Sigmoid colon (tissue), 7 donors: ENCODE measurements around the gene ARVCF. TPM values are rescaled to one million over a fixed set of nuclear protein-coding genes. Genes with fewer than 3 reads are reported as not detected.

ENCODE experiments used
- DNase-seq: peaks from one replicate; pipeline ENCODE4 v3.0.0-alpha.2; 2019
- H3K27ac ChIP-seq, 4 donors: fragments of 200-600 bp; sonication (generic); one replicate each; pipeline ENCODE4 v1.5.1; 2016 to 2019; ENCODE audit warnings: mild to moderate bottlenecking in 1 of 4
- H3K27me3 ChIP-seq, 3 donors: fragments of 200-600 bp; sonication (generic); one replicate each; pipeline ENCODE4 v1.5.1; 2019; ENCODE audit warnings: mild to moderate bottlenecking in 1 of 3
- H3K36me3 ChIP-seq, 4 donors: fragments of 200-600 bp; sonication (generic); one replicate each; pipeline ENCODE4 v1.5.1; 2016 to 2019
- H3K4me1 ChIP-seq, 4 donors: fragments of 200-600 bp; sonication (generic); one replicate each; pipeline ENCODE4 v1.5.1; 2017 to 2019
- H3K4me3 ChIP-seq, 4 donors: fragments of 200-600 bp; sonication (generic); one replicate each; pipeline ENCODE4 v1.5.1; 2017 to 2019; ENCODE audit warnings: mild to moderate bottlenecking in 2 of 4, moderate library complexity in 1 of 4
- H3K9me3 ChIP-seq, 4 donors: fragments of 200-600 bp in 3 of 4; sonication (generic) in 3 of 4; one replicate each; pipeline versions ENCODE4 v1.5.1 to v1.6.1; 2013 to 2019
- CTCF ChIP-seq, 4 experiments: fragments of 450-650 bp in 3 of 4; fragments of 200-600 bp in 1 of 4; IDR thresholded peaks; one replicate each; pipeline ENCODE4 v1.5.1; 2016 to 2019; ENCODE audit warnings: antibody characterized with exemption in 4 of 4, mild to moderate bottlenecking in 3 of 4, moderate library complexity in 2 of 4
- EP300 ChIP-seq, 4 donors: sonication (generic); formaldehyde crosslinking; IDR thresholded peaks; one replicate each; pipeline ENCODE4 v1.6.1; 2017; ENCODE audit warnings: antibody characterized with exemption in 4 of 4
- POLR2A ChIP-seq, 2 donors: fragments of 450-650 bp; IDR thresholded peaks; one replicate each; pipeline ENCODE4 v1.6.1; 2016; ENCODE audit warnings: antibody characterized with exemption in 2 of 2, mild to moderate bottlenecking in 2 of 2, moderate library complexity in 2 of 2
- POLR2AphosphoS5 ChIP-seq, 4 donors: sonication (generic); formaldehyde crosslinking; IDR thresholded peaks; one replicate each; pipeline ENCODE4 v1.6.1; 2017; ENCODE audit warnings: antibody characterized with exemption in 4 of 4
- WGBS, 2 donors: extraction: QIAGEN DNeasy Blood & Tissue Kit; methylation state at CpG; one replicate each; pipeline ENCODE4 v1.1.7; 2013; 5-methylcytosine and 5-hydroxymethylcytosine counted together
- intact Hi-C: fragments of 100-400 bp; cut with DNase I; formaldehyde crosslinking; loops from one replicate; pipeline ENCODE4 v1.15.1; 2023
- polyA plus RNA-seq, 3 donors: library from polyadenylated mRNA; stranded (reverse); fragments of 200-250 nt; gene quantifications; one replicate each; pipeline ENCODE4 v1.2.3, GENCODE V29; 2013
- total RNA-seq, 4 donors: library from RNA; depleted of rRNA; stranded (reverse); fragments of >200 nt; gene quantifications; one replicate each; pipeline ENCODE4 v1.1.0, GENCODE V29; 2016
- donor health status: healthy with polysubstance abuse.
- donor health status: Bipolar disorder and iron deficiency.
- donor health status: healthy.

ARVCF gene
- total and polyA plus RNA-seq, 7 donors: 3.9 to 33.8 (median 14.6) TPM

- DNase-seq: no peak
- Histone ChIP-seq H3K36me3 (peaks cover 0 to 47% (median 11%) of the 10 kb centered on the region in 4 donors), H3K4me1 (peaks cover 0 to 15% (median 11%) of the 10 kb centered on the region in 4 donors), H3K27ac (no peak overlapping the region), H3K9me3 (no peaks in the 10 kb centered on the region), H3K27me3 (no peaks in the 10 kb centered on the region), H3K4me3 (no peak overlapping the region)
- TF ChIP-seq POLR2A (IDR thresholded peaks at IDR 0.05) (no peak), CTCF (IDR thresholded peaks at IDR 0.05) (no peak), EP300 (IDR thresholded peaks at IDR 0.05) (no peak), POLR2AphosphoS5 (IDR thresholded peaks at IDR 0.05) (no peak)
- WGBS, 2 donors: 91 to 92% methylated on average over 16 of the region's 16 CpGs
- intact Hi-C loops: no loop called here
Measured at GRCh38 chr22:20035375-20036083, 18.9 kb upstream of the ARVCF start.

GRCh38 chr22:20034143-20034542, 17.5 kb upstream of the ARVCF start:
- Histone ChIP-seq H3K9me3 (no peaks in the 10 kb centered on the region), H3K4me3 (no peak overlapping the region), H3K4me1 (peaks cover 0 to 15% (median 11%) of the 10 kb centered on the region in 4 donors), H3K27ac (no peak overlapping the region), H3K36me3 (peaks cover 0 to 40% (median 11%) of the 10 kb centered on the region in 4 donors), H3K27me3 (no peaks in the 10 kb centered on the region)
- DNase-seq: no peak
- TF ChIP-seq POLR2AphosphoS5 (IDR thresholded peaks at IDR 0.05): no peak
- TF ChIP-seq EP300 (IDR thresholded peaks at IDR 0.05): no peak
- TF ChIP-seq CTCF (IDR thresholded peaks at IDR 0.05): no peak
- no peak for TF ChIP-seq POLR2A (IDR thresholded peaks at IDR 0.05)
- 74 to 78% methylated on average over 5 of the region's 5 CpGs for WGBS, 2 donors
- intact Hi-C loops: no loop called here

DNA sequence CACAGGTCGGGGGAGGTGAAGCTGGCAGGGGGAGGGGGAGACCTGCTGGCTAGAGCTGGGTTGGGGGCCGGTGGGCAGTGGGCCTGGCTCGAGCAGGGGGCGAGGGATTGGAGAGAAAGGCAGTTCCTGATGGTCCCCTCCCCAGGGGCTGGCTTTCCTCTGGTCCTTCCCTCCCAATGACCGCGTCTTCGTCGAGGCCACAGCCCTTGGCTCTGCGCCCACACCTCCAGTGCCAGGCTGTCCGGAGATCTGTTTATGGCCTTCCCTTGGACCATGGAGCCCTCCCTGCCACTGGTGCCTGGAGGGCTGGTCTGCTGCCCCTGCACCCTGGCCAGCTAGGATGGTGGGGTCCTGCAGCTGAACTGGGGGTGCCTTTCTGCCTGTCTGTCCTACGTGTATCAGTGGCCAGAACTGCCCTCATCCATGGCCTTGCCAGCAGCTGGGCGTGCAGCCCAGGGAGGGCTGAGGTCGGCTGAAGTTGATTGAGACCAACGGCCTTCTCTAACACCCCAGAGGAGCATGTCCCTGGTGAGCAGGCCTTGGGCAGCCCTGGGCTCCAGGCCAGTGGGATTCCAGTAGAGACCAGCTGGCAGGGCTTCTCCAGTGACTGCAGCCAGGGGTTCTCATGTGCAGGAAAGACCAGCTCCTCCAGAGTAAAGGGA, 16.6 kb upstream of the ARVCF start:
- WGBS, 2 donors: 73 to 85% methylated on average over 14 of the region's 14 CpGs
- Histone ChIP-seq H3K9me3 (no peaks in the 10 kb centered on the region), H3K4me3 (no peak overlapping the region), H3K4me1 (peaks cover 0 to 15% (median 11%) of the 10 kb centered on the region in 4 donors), H3K36me3 (peaks cover 0 to 30% (median 11%) of the 10 kb centered on the region in 4 donors), H3K27me3 (no peaks in the 10 kb centered on the region), H3K27ac (no peak overlapping the region)
- TF ChIP-seq CTCF (IDR thresholded peaks at IDR 0.05): no peak
- TF ChIP-seq POLR2AphosphoS5 (IDR thresholded peaks at IDR 0.05): no peak
- TF ChIP-seq EP300 (IDR thresholded peaks at IDR 0.05): no peak
- no peak for TF ChIP-seq POLR2A (IDR thresholded peaks at IDR 0.05)
- intact Hi-C loops: no loop called here
- no peak for DNase-seq

DNA sequence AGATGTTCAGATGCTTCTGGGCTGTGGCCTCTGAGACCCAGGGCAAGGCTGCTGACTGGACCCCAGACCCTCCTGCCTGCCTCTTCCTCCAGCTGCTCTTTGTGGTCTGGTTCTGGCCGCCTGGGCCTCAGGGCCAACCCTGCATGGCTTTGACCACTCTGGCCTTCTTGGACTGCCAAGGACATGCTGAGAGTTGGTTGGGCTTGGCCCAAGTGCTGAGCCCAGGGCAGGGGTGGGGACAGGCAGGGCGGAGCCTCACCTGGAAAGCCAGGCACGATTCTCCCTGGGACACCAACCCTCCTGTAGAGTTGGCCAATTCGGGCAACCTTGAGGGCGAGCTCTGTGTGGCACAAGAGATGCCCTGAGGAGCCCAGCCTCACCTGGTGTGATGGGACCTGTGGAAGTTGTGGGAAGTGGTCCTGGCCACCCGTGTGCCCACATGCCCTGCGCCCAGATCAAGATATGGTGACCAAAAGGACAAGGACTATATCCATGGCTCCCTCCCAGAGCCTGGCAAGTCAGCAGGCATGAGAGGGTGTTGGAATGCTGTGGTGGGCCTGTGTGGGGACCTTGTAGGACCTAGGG, 15.9 kb upstream of the ARVCF start:
- H3K27me3 ChIP-seq: no peaks in the 10 kb centered on the region
- no peak for TF ChIP-seq POLR2A (IDR thresholded peaks at IDR 0.05)
- no peak for DNase-seq
- H3K36me3 ChIP-seq: peaks cover 0 to 24% (median 7%) of the 10 kb centered on the region in 4 donors
- intact Hi-C loops: no loop called here
- peaks cover 0 to 15% (median 11%) of the 10 kb centered on the region in 4 donors for H3K4me1 ChIP-seq
- no peaks in the 10 kb centered on the region for H3K9me3 ChIP-seq
- H3K27ac ChIP-seq: no peak overlapping the region
- H3K4me3 ChIP-seq: no peak overlapping the region
- 86 to 88% methylated on average over 7 of the region's 7 CpGs for WGBS, 2 donors

DNA sequence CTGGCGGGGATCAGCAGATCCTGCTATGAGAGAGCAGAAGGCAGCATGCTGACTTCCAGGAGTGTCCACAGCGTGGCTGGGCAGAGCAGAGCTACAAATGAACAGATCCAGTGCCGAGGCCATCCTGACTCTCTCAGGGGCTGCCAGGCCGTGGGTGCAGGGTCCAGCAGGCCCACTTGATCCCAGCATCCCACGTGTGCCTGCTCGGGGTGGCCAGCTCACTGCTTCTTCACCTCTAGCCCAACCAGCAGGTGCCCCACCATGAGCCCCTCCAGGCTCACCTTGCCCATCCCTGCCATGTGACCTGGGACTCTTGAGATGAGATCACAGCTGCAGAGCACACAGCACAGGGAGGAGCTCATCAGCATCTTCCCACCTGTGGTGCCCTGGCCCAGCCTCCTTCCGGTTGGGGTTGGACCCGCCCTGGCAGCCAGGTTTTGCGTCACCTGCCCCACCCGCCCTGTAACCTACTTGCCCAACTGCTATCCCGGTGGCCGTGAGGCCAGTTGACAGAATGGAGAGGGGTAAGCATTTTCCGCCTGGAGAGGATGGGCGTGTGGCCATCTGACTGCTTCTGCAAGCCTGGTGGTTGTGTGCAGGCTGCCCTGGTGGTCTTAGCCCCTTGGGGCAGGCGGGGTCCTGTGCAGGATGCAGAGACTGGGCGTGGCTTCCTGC, 15.2 kb upstream of the ARVCF start:
- WGBS, 2 donors: 59 to 74% methylated on average over 16 of the region's 16 CpGs
- peaks cover 0 to 15% (median 11%) of the 10 kb centered on the region in 4 donors for H3K4me1 ChIP-seq
- H3K4me3 ChIP-seq: no peak overlapping the region
- no peak overlapping the region for H3K27ac ChIP-seq
- H3K36me3 ChIP-seq: peaks cover 0 to 17% (median 4%) of the 10 kb centered on the region in 4 donors
- TF ChIP-seq POLR2AphosphoS5 (IDR thresholded peaks at IDR 0.05): no peak
- TF ChIP-seq CTCF (IDR thresholded peaks at IDR 0.05): no peak
- intact Hi-C loops: no loop called here
- H3K9me3 ChIP-seq: no peaks in the 10 kb centered on the region
- H3K27me3 ChIP-seq: no peaks in the 10 kb centered on the region
- peak; percentile 62 for DNase-seq
